CD4-positive, alpha-beta T cell treated with Interleukin-2 at 100 ng/mL for 4 hours (primary cell): Measurements from ENCODE around the gene TAF3.

Source experiments
- DNase-seq: peaks from one replicate; pipeline ENCODE4 v3.0.0-alpha.2; 2020; ENCODE audit warnings: low spot score

The TAF3 gene

DNA sequence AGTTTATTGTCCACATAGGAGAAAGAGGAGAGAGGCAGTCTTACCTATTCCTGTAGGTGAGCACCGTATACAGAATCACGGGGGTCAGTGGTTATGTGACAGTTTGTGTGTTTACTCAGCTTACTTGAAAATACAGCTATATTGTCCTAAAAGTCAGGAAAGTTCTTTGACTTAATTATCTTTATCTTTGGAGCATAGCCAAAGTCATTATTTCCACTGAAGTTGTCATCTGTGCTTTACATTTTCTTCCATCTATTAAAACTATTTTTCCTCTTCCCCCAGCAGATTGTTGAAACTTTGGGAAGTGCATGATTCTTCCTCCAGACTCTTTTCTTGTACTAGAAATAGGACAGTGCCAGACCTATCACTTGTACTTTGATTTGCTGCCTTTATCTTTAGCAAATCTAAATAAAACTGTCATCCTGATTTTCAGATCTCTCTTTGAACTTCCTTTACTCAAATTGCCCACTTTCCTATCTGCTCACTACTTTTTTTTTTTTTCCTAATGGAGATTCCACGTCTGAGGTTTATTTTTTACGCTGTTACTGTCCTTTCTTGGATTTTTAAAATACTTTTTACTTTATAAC lies 58.3 kb downstream of the TAF3 start:
- no peak for DNase-seq

- no peak for DNase-seq
Measured at GRCh38 chr10:7881119-7881518, 62.8 kb downstream of the TAF3 start.

- no peak for DNase-seq
Measured at GRCh38 chr10:7886056-7886455, 67.8 kb downstream of the TAF3 start.

- no peak for DNase-seq
Measured at GRCh38 chr10:7887174-7887816, 69.0 kb downstream of the TAF3 start.

GRCh38 chr10:7889947-7890542 lies 71.7 kb downstream of the TAF3 start:
- DNase-seq: no peak

- no peak for DNase-seq
Measured at GRCh38 chr10:7890781-7891180, 72.5 kb downstream of the TAF3 start.

GRCh38 chr10:7891634-7892033 lies 73.3 kb downstream of the TAF3 start:
- DNase-seq: no peak

DNA sequence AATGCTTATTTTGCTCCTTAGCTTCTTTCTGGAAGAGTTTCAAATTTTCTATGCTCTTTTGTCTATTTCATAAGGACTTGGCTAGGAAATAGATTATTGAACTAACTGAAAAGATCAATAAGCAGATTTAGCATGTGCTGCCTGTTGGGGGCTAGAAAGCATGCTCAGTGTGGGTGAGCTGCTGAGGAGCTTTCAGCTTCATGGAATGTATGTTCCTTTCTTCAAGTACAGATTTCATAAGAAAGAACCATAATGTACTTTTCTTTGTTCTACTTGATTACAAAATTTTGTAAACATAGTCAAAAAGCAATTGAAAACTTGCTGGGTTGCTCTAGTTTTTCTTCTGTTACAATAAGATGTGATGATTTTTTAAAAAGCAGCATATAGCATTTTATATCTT lies 73.8 kb downstream of the TAF3 start:
- no peak for DNase-seq

DNA sequence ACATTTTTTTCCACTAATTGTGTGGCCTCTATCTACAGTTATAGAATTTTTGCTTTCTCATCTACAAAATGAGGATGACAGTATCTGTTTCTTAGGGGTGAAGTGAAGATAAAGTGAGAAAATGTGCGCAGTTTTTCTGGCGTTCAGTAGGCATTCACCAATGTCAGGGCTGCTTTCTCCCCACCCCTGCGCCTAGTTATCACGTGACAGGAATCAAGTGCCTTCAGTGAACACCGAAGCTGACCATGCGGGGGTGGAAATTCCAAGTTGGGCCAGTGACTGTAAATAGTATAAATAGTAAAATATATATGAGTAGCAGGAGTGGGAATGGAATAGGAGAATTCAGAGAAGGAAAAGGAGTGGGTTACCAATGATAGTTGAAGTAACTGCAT lies 77.4 kb downstream of the TAF3 start:
- no peak for DNase-seq

- DNase-seq: no peak
Measured at GRCh38 chr10:7896297-7896696, 78.0 kb downstream of the TAF3 start.

- no peak for DNase-seq
Measured at GRCh38 chr10:7901256-7901655, 83.0 kb downstream of the TAF3 start.

GRCh38 chr10:7902413-7902812 lies 84.1 kb downstream of the TAF3 start:
- DNase-seq: no peak

GRCh38 chr10:7903851-7904250 lies 85.5 kb downstream of the TAF3 start:
- no peak for DNase-seq

DNA sequence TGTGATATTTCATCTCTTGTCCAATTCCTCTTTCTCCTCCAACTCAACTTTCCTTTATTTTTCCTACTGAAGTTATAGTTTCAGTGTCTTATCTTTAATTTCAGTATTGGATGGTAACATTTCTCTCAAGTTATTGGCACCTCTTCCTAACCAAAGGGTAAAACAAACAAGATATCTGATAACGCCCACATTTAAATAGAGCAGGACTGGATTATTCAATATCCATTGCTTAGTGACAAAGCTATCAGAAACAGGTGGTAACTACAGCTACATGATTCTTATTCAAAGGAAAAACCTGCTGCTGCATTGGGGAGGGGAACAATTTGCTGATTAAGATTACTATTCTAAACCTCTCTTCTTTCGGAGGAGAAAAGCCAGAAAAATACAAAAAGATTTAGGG lies 87.8 kb downstream of the TAF3 start:
- no peak for DNase-seq

DNA sequence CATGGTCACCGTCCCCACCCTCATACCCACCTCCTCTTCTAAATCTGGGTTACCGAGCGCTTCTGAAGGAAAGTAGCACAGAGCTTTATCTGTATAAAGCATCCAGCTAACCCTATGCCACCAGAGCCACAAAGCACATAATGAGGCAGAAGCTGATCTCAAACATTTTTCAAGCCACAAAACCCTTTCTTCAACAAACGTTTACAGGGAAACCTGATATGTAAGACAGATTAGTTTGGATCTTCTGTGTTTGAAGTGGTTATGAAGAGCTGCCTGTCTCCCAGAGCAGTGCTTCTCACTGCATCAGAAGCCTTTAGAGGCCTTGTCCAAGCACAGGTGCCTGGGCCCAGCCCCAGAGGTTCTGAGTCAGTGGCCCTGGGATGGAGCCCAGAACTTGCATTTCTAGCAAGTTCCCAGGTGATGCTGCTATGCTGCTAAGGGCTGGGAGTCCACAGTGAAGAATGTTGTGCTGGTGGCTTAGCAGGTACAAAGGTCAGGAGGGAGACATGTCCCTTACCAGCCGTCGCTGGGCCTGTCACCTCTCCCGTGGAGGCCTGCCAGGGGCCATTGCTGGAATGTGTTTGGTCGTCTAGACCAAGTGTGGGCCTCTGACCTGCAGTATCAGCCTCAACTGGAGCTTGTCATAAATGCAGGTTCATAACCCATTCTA lies 90.4 kb downstream of the TAF3 start:
- DNase-seq: no peak

DNA sequence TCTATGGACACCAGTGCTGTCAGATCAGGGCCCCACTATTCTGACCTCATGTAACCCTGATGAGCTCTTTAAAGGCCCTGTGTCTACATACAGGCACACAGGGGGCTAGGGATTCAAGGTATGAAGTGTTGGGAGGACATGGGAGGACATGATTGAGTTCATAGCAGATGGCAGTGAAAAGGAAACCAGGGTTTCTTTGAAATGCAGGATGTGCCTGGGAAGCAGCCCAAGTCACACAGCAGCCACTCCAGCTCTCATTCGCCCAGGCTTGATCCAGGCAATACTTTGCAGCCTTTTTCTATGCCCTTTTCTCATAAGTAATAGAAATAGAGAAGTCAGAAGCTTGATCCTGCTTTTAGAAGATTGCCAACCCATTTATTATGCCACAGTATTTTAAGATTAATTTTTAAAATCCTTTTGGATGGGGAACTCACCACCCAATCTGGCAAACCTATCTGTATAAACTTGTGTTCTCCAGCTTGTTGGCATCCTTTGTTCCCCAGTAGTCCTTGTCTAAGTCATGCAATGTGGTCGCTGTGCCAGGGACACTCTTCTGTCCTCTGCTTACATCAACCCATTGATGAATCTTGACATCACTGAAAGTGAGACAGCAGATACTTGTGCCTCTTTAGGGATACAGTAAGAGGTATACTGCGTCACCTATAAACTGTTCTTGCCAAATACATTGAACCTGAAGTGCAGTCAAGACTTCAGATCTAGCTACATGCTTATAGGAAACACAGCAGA lies 95.0 kb downstream of the TAF3 start:
- no peak for DNase-seq

- no peak for DNase-seq
Measured at GRCh38 chr10:7915923-7916536, 97.7 kb downstream of the TAF3 start.

DNA sequence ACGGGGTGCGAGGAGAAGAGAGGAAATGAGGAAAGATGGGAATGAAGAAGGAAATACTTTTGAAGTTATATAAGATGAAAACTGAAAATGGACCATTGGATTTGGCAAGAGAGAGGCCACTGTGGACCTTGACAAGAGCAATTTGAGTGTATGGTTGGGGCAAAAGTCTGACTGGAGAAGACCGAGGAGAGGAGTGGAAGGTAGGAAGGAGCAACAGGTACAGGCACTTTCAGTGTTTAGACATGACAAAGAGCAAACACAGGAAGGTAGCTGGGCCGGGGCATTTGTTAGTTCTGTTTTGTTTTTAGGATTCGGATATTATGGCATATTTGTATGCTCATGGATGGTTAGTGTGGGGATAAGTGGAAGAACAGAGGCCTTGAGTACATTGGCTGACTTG lies 99.4 kb downstream of the TAF3 start:
- no peak for DNase-seq

DNA sequence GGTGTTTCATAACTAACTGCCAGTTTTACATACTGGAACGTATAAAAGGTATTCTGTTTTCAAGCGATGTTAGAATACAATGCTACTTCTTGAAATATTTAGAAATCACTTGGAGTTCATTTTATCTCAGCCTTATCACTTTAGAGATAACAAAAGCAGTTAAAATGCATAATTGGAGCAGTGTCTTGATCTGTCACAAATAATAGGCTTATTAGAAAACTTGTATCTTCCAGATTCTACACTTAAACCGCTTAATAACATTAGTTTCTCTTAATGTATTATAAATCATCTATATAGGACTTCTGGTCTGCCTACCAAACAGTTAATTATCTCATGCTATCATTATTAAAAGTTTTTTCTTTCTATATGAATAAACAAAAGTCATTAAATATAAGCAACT lies 104.4 kb downstream of the TAF3 start:
- DNase-seq: no peak

GRCh38 chr10:7928536-7928935 lies 110.2 kb downstream of the TAF3 start:
- no peak for DNase-seq

DNA sequence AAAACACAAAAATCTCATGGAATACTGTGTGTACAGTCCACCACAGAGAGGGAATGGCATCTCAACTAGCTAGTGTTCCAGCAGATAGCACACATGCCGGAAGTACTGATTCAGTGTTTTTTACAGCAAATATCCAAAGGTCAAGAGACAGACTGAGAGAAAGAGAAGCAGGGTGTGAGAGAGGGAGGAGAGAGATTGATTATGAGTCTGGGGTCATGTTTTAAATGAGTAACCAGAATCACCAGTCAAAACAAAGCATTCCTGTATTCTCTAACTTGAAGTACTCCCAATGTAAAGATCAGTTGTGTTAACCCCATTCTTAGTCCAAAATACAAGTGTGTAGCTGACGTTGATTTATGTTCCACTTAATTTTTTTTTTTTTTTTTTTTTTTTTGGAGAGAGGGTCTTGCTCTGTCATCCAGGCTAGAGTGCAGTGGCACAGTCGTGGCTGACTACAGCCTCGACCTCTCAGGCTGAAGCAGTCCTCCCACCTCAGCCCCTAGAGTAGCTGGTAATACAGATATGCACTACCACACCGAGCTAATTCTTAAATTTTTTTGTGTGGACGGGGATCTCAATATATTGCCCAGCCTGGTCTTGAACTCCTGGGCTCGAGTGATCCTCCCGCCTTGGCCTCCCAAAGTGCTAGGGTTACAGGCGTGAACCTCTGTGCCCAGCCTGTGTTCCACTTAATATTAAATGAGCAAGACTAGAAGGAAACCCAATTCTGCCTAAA lies 114.2 kb downstream of the TAF3 start:
- no peak for DNase-seq

DNA sequence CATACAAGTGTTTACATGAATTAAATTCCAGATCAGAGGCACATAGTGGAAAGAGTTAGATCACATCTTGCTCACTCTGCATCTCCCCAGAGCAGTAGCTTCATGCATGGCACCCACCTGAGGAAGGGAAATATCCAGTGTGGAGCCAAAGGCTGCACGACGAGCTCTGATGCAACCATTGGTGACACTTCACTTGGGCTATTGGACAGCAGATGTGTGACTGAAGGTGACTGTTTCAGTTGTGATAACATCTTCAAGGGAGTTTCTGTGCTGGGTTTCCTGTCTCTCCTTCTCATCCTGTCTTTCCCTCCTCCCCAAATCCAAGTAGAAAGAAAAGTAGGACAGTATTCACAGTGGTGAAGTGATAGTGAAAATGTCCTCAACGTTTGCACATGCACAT lies 115.0 kb downstream of the TAF3 start:
- DNase-seq: no peak
